Lower leg skin (tissue), 3 donors: ENCODE data around the gene CACNA1I.

ENCODE experiments used
- CTCF ChIP-seq, 3 donors: fragments of 450-650 bp; IDR thresholded peaks; one replicate each; pipeline ENCODE4 v1.5.1; 2016; ENCODE audit warnings: antibody characterized with exemption in 3 of 3, mild to moderate bottlenecking in 3 of 3, moderate library complexity in 2 of 3
- POLR2A ChIP-seq, 2 donors: fragments of 450-650 bp; IDR thresholded peaks; one replicate each; pipeline ENCODE4 v1.6.1; 2016 to 2017; ENCODE audit warnings: antibody characterized with exemption in 2 of 2, mild to moderate bottlenecking in 1 of 2, moderate library complexity in 1 of 2

GRCh38 chr22:39630721-39631120 lies 60.2 kb downstream of the CACNA1I start:
- TF ChIP-seq CTCF (IDR thresholded peaks at IDR 0.05) (no peak), POLR2A (IDR thresholded peaks at IDR 0.05) (no peak)
